ENCODE data around the gene OR10T2. TPM values are rescaled to one million over a fixed set of nuclear protein-coding genes. Genes with fewer than 3 reads are reported as not detected.
"Not testable (repeated sequence)": the region's sequence is repeated elsewhere in the genome, so short reads cannot be mapped to it uniquely, and the experiment has no call there.

Gene OR10T2
- polyA plus RNA-seq, 3 donors = not detected

GRCh38 chr1:158357441-158357840 is 41.8 kb downstream of the OR10T2 start:
- no peak for DNase-seq (ENCODE audit: low read depth in 3 of 3, low spot score in 2 of 3)

- DNase-seq (ENCODE audit: low read depth in 3 of 3, low spot score in 2 of 3) = no peak
These were observed 42.6 kb downstream of the OR10T2 start for GRCh38 chr1:158356616-158357015.

GRCh38 chr1:158355773-158356285 is 43.4 kb downstream of the OR10T2 start:
- DNase-seq (ENCODE audit: low read depth in 3 of 3, low spot score in 2 of 3) = no peak

- DNase-seq (ENCODE audit: low read depth in 3 of 3, low spot score in 2 of 3) = no peak
These were observed 45.0 kb downstream of the OR10T2 start for GRCh38 chr1:158354255-158354654.

GRCh38 chr1:158353303-158354075 is 45.8 kb downstream of the OR10T2 start, which contains the start of gene CD1E:
Gene CD1E, plus strand, starts transcription at chr1:158353894. Its CDS starts 95 bp downstream, at chr1:158353989.
- DNase-seq (ENCODE audit: low read depth in 3 of 3, low spot score in 2 of 3) = no peak

GRCh38 chr1:158348946-158349345 is 50.3 kb downstream of the OR10T2 start:
- not testable (repeated sequence) for DNase-seq (ENCODE audit: low read depth in 3 of 3, low spot score in 2 of 3)

Other genes starting within 250 kb of the OR10T2 start
- 1 to 10 TPM; 5.6 to 6.5 (median 6.1) TPM for gene CD1D, start 218.6 kb downstream of the OR10T2 start, polyA plus RNA-seq (ENCODE audit: insufficient read length in 3 of 3)
- gene CD1A, start 145.0 kb downstream of the OR10T2 start, polyA plus RNA-seq (ENCODE audit: insufficient read length in 3 of 3) = not detected
- 1 to 10 TPM; 1.7 to 1.9 (median 1.9) TPM for gene CD1C, start 109.5 kb downstream of the OR10T2 start, polyA plus RNA-seq (ENCODE audit: insufficient read length in 3 of 3)
- gene CD1B, start 67.9 kb downstream of the OR10T2 start, polyA plus RNA-seq (ENCODE audit: insufficient read length in 3 of 3) = under 1 TPM in 1 of 3 donors, not detected in 2; 0.13 TPM
- under 1 TPM; 0.18 to 0.36 (median 0.30) TPM for gene CD1E, start 45.6 kb downstream of the OR10T2 start, polyA plus RNA-seq (ENCODE audit: insufficient read length in 3 of 3)
- not detected for gene OR10K2, start 26.8 kb upstream of the OR10T2 start, polyA plus RNA-seq (ENCODE audit: insufficient read length in 3 of 3)
- gene OR10K1, start 62.4 kb upstream of the OR10T2 start, polyA plus RNA-seq (ENCODE audit: insufficient read length in 3 of 3) = not detected
- not detected for gene OR10R2, start 72.8 kb upstream of the OR10T2 start, polyA plus RNA-seq (ENCODE audit: insufficient read length in 3 of 3)
- under 1 TPM in 1 of 3 donors, not detected in 2; 0.04 TPM for gene OR6Y1, start 154.9 kb upstream of the OR10T2 start, polyA plus RNA-seq (ENCODE audit: insufficient read length in 3 of 3)
- gene OR6P1, start 171.1 kb upstream of the OR10T2 start, polyA plus RNA-seq (ENCODE audit: insufficient read length in 3 of 3) = not detected
- gene OR10X1, start 180.4 kb upstream of the OR10T2 start, polyA plus RNA-seq (ENCODE audit: insufficient read length in 3 of 3) = not detected
- gene OR10Z1, start 205.8 kb upstream of the OR10T2 start, polyA plus RNA-seq (ENCODE audit: insufficient read length in 3 of 3) = under 1 TPM; 0.01 to 0.07 (median 0.03) TPM

Measured in right renal cortex interstitium (tissue), 3 donors.